ENCODE measurements around the gene CCDC149.

The CCDC149 gene

GRCh38 chr4:24794916-24795665 is 117.8 kb downstream of the CCDC149 start, which contains the start of gene SOD3:
Gene SOD3 (plus strand): TSS chr4:24795573. CDS start chr4:24799522, 3,949 bp downstream.
- TF ChIP-seq CTCF (conservative IDR thresholded peaks at IDR 0.05; ENCODE audit: control insufficient read depth, insufficient read depth, low read depth, low read length): no peak
- peak within 1 kb of the TSS; percentile 22 for H3K4me3 ChIP-seq (ENCODE audit: control insufficient read depth, low read depth, low read length)
- peak; percentile 90 for DNase-seq (ENCODE audit: low read depth)

- peak overlapping the region; percentile 22 for H3K4me3 ChIP-seq (ENCODE audit: control insufficient read depth, low read depth, low read length)
- peak; percentile 74 for DNase-seq (ENCODE audit: low read depth)
- TF ChIP-seq CTCF (conservative IDR thresholded peaks at IDR 0.05; ENCODE audit: control insufficient read depth, insufficient read depth, low read depth, low read length): no peak
Observed at GRCh38 chr4:24794480-24794879, 118.4 kb downstream of the CCDC149 start.

- TF ChIP-seq CTCF (conservative IDR thresholded peaks at IDR 0.05; ENCODE audit: control insufficient read depth, insufficient read depth, low read depth, low read length): no peak
- DNase-seq (ENCODE audit: low read depth): no peak
- no peak overlapping the region for H3K4me3 ChIP-seq (ENCODE audit: control insufficient read depth, low read depth, low read length)
Observed at GRCh38 chr4:24794051-24794450, 118.8 kb downstream of the CCDC149 start.

GRCh38 chr4:24793219-24794005 is 119.4 kb downstream of the CCDC149 start:
- peak; percentile 38 for TF ChIP-seq CTCF (conservative IDR thresholded peaks at IDR 0.05; ENCODE audit: control insufficient read depth, insufficient read depth, low read depth, low read length)
- peak; percentile 27 for DNase-seq (ENCODE audit: low read depth)
- no peak overlapping the region for H3K4me3 ChIP-seq (ENCODE audit: control insufficient read depth, low read depth, low read length)

- H3K4me3 ChIP-seq (ENCODE audit: control insufficient read depth, low read depth, low read length): no peak overlapping the region
- TF ChIP-seq CTCF (conservative IDR thresholded peaks at IDR 0.05; ENCODE audit: control insufficient read depth, insufficient read depth, low read depth, low read length): no peak
- DNase-seq (ENCODE audit: low read depth): no peak
Observed at GRCh38 chr4:24792552-24792951, 120.3 kb downstream of the CCDC149 start.

GRCh38 chr4:24791043-24791442 is 121.8 kb downstream of the CCDC149 start:
- no peak for TF ChIP-seq CTCF (conservative IDR thresholded peaks at IDR 0.05; ENCODE audit: control insufficient read depth, insufficient read depth, low read depth, low read length)
- DNase-seq (ENCODE audit: low read depth): no peak
- H3K4me3 ChIP-seq (ENCODE audit: control insufficient read depth, low read depth, low read length): no peak overlapping the region
